Right atrium auricular region (tissue), 2 donors: ENCODE measurements around the gene ESRRB. TPM values are rescaled to one million over a fixed set of nuclear protein-coding genes. Genes with fewer than 3 reads are reported as not detected.

ENCODE experiments used
- DNase-seq: peaks from one replicate; pipeline ENCODE4 v3.0.0-alpha.2; 2019; ENCODE audit warnings: low spot score
- H3K27ac ChIP-seq, 2 donors: fragments of 200-600 bp; sonication (generic); 1 replicate in 1 of 2; 2 replicates in 1 of 2; pipeline ENCODE4 v1.5.1; 2016 to 2019
- H3K27me3 ChIP-seq, 2 donors: fragments of 200-600 bp; sonication (generic); one replicate each; pipeline versions ENCODE4 v1.5.1 to v1.6.0; 2017 to 2019
- H3K36me3 ChIP-seq: fragments of 200-600 bp; sonication (generic); one replicate; pipeline ENCODE4 v1.5.1; 2016
- H3K4me1 ChIP-seq, 2 donors: fragments of 200-600 bp; sonication (generic); one replicate each; pipeline versions ENCODE4 v1.5.1 to v1.6.0; 2017 to 2019
- H3K4me3 ChIP-seq, 2 donors: fragments of 200-600 bp; sonication (generic); 1 replicate in 1 of 2; 2 replicates in 1 of 2; pipeline ENCODE4 v1.5.1; 2017 to 2019; ENCODE audit warnings: mild to moderate bottlenecking in 1 of 2, moderate library complexity in 1 of 2
- H3K9me3 ChIP-seq, 2 donors: fragments of 200-600 bp; sonication (generic); one replicate each; pipeline ENCODE4 v1.5.1; 2019
- total RNA-seq, 2 donors: library from RNA; depleted of rRNA; stranded (reverse); fragments of >200 nt; gene quantifications; one replicate each; pipeline ENCODE4 v1.1.0, GENCODE V29; 2016
- TF ChIP-seq, protein P1 (sequence below), 2 donors: fragments of 200-600 bp; sonication (generic); IDR thresholded peaks; one replicate each; pipeline ENCODE4 v1.5.1; 2019; ENCODE audit warnings: antibody characterized with exemption in 2 of 2

ESRRB gene
- total RNA-seq, 2 donors from 2014 or later, result 10.0 to 14.8 TPM

DNA sequence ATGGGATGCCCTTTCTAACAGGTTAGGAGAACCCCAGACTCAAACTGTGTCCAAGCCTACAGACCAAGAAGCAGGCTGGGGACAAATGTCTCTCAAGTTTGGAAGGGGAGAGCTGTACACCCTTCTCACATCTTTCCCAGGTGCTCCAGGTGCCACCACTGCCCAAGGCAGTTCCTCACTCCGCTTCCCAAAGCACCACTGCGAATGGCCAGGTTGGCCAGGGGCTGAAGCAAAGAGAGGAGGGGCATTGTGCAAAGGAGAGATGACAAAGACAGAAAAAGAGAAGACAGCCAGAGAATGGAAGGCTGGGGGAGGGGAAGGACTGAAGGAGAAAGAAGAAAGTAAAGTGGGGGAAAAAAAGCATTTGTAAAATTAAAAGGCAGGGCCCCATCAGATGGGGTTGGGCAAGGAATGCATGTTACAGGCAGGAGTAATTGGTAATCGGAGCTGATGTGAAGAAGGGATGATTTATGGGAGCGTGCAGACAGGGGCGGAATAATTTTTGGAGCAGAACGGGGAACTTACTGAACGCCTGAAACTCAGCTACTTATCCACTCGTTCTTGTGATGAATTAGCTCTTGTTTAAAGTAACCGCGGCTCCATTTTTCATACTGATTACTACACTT lies 165.8 kb downstream of the ESRRB start:
- Histone ChIP-seq H3K36me3 (no peaks in the 10 kb centered on the region), H3K27ac (no peak overlapping the region), H3K27me3 (no peaks in the 10 kb centered on the region), H3K4me1 (no peaks in the 10 kb centered on the region), H3K4me3 (no peak overlapping the region), H3K9me3 (no peaks in the 10 kb centered on the region)
- DNase-seq, result no peak
- TF ChIP-seq, protein P1, sequence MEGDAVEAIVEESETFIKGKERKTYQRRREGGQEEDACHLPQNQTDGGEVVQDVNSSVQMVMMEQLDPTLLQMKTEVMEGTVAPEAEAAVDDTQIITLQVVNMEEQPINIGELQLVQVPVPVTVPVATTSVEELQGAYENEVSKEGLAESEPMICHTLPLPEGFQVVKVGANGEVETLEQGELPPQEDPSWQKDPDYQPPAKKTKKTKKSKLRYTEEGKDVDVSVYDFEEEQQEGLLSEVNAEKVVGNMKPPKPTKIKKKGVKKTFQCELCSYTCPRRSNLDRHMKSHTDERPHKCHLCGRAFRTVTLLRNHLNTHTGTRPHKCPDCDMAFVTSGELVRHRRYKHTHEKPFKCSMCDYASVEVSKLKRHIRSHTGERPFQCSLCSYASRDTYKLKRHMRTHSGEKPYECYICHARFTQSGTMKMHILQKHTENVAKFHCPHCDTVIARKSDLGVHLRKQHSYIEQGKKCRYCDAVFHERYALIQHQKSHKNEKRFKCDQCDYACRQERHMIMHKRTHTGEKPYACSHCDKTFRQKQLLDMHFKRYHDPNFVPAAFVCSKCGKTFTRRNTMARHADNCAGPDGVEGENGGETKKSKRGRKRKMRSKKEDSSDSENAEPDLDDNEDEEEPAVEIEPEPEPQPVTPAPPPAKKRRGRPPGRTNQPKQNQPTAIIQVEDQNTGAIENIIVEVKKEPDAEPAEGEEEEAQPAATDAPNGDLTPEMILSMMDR (IDR thresholded peaks at IDR 0.05), result no peak

- Histone ChIP-seq H3K9me3 (no peaks in the 10 kb centered on the region), H3K27me3 (no peaks in the 10 kb centered on the region), H3K4me1 (no peaks in the 10 kb centered on the region), H3K27ac (no peak overlapping the region), H3K4me3 (no peak overlapping the region), H3K36me3 (no peaks in the 10 kb centered on the region)
- TF ChIP-seq, protein P1 (IDR thresholded peaks at IDR 0.05), result peak in 1 of 2 donors; percentile 65
- DNase-seq, result no peak
These were observed 170.7 kb downstream of the ESRRB start for GRCh38 chr14:76546426-76547221.

GRCh38 chr14:76547831-76548230 lies 171.9 kb downstream of the ESRRB start:
- TF ChIP-seq, protein P1 (IDR thresholded peaks at IDR 0.05), result no peak
- no peak for DNase-seq
- no peaks in the 10 kb centered on the region for H3K36me3 ChIP-seq
- no peaks in the 10 kb centered on the region for H3K9me3 ChIP-seq
- H3K27ac ChIP-seq, result no peak overlapping the region
- no peaks in the 10 kb centered on the region for H3K27me3 ChIP-seq
- H3K4me1 ChIP-seq, result no peaks in the 10 kb centered on the region
- no peak overlapping the region for H3K4me3 ChIP-seq

GRCh38 chr14:76550534-76550933 lies 174.6 kb downstream of the ESRRB start:
- Histone ChIP-seq H3K36me3 (no peaks in the 10 kb centered on the region), H3K27ac (no peak overlapping the region), H3K4me3 (no peak overlapping the region), H3K27me3 (no peaks in the 10 kb centered on the region), H3K9me3 (no peaks in the 10 kb centered on the region), H3K4me1 (no peaks in the 10 kb centered on the region)
- DNase-seq, result no peak
- TF ChIP-seq, protein P1 (IDR thresholded peaks at IDR 0.05), result no peak

DNA sequence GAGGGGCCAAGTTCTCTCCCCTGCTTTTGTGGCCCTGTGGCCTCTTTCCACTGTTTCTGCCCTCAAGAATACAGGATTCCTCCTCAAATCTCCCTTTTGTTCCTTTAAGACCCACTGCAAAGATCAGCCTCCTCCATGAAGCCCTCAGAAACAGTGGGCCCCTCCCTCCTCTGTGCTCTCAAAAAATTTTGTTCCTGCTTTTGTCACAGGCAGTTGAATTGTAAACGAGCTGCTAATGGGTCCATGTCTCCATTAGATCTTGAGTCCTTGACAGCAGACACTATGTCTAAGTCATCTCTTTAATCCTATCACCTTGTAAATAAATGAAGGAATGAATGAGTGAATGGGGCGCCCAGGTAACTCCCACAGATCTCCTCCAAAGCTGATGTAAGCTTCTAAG lies 175.2 kb downstream of the ESRRB start:
- H3K4me1 ChIP-seq, result no peaks in the 10 kb centered on the region
- no peak overlapping the region for H3K27ac ChIP-seq
- H3K36me3 ChIP-seq, result no peaks in the 10 kb centered on the region
- no peaks in the 10 kb centered on the region for H3K9me3 ChIP-seq
- no peak overlapping the region for H3K4me3 ChIP-seq
- no peaks in the 10 kb centered on the region for H3K27me3 ChIP-seq
- DNase-seq, result no peak
- TF ChIP-seq, protein P1 (IDR thresholded peaks at IDR 0.05), result no peak

Other genes starting within 250 kb of the ESRRB start
- gene GPATCH2L, start 224.2 kb upstream of the ESRRB start, total RNA-seq, result 10 to 100 TPM; 38.5 to 48.5 TPM